Bone marrow (tissue), 2 donors: ENCODE results near the gene CCM2L.

Source experiments
- DNase-seq, 2 donors: peaks; one replicate each; lab custom pipeline; 2025; lab: John Stamatoyannopoulos, UW

Gene CCM2L

DNA sequence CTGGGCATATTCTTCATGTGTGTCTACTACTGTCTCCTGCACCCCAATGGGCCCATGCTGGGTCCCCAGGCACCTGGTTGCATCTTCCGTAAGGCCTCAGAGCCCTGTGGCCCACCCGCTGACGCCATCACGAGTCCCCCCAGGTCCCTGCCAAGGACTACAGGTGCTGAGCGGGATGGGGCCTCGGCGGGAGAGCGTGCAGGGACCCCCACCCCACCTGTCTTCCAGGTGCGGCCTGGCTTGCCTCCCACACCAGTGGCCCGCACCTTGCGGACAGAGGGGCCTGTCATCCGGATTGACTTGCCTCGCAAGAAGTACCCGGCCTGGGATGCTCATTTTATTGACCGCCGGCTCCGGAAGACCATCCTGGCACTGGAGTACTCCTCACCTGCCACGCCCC, 13.2 kb upstream of the CCM2L start:
- DNase-seq, result no peak

DNA sequence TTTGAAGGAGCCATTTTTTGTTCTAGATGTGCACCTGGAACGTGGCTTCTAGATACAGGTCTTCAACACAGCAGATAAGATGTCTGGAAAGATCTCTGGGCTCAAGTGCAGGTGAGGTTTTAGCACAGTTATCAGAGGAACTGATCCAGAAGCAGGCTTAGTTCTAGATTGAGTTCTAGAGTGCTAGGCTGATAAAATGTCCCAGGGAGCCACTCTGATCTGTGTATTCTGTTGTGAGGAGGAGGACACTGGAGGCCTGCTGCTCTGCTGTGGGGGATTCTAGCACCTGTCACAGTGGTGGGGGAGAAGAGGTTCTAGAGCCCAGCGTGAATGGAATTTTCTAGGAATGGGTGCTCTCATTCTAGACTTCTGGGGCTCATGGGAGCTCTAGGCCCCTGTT, 12.0 kb upstream of the CCM2L start:
- DNase-seq, result no peak

DNA sequence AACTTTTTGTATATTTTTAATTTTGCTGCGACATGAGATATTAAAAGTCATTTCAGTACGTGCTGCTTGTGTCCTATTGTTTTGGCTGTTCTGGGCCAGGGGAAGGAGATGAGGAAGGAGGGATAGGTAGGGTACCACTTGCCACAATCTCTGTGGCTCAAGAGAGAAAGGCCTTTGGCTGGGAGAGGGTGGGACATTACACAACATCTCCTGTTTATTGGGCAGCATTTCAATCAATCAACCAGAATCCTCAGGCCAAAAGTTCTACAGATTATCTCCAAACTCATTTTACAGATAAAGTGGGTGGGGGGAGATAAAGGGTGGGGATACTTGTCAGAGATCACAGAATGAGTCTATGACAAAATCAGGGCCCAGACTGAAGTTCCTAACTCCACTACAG, 6.9 kb upstream of the CCM2L start:
- DNase-seq, result no peak

DNA sequence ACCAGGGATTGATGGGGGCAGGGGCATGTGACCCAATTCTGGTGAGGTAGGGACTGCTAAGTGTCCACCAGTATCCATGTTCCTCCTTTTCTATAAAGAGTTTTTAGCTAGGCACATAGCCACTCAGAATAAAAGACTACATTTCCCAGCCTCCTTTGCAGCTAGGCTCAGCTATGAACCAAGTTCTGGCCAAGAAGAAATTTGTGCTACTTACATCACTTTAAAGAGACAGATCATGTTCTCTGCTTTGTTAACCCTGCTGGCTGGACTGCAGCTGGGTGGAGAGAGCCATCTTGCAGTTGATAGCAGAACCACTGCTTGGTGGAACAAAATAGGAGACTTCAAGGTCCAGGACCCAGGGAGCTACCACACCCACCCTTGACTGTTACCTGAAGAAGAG, 5.3 kb upstream of the CCM2L start:
- no peak for DNase-seq

DNA sequence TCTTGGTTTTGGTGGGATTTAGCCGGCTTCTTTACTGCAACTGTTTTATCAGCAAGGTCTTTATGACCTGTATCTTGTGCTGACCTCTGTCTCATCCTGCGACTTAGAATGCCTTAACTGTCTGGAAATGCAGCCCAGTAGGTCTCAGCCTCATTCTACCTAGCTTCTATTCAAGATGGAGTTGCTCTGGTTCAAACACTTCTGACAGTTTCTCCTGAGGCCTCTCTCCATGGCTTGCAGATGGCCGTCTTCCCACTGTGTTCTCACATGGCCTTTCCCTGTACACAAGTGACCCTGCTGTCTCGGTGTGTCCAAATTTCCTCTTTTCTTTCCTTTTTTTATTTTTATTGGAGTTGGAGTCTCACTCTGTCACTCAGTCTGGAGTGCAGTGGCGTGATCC, 4.2 kb upstream of the CCM2L start:
- DNase-seq, result no peak

DNA sequence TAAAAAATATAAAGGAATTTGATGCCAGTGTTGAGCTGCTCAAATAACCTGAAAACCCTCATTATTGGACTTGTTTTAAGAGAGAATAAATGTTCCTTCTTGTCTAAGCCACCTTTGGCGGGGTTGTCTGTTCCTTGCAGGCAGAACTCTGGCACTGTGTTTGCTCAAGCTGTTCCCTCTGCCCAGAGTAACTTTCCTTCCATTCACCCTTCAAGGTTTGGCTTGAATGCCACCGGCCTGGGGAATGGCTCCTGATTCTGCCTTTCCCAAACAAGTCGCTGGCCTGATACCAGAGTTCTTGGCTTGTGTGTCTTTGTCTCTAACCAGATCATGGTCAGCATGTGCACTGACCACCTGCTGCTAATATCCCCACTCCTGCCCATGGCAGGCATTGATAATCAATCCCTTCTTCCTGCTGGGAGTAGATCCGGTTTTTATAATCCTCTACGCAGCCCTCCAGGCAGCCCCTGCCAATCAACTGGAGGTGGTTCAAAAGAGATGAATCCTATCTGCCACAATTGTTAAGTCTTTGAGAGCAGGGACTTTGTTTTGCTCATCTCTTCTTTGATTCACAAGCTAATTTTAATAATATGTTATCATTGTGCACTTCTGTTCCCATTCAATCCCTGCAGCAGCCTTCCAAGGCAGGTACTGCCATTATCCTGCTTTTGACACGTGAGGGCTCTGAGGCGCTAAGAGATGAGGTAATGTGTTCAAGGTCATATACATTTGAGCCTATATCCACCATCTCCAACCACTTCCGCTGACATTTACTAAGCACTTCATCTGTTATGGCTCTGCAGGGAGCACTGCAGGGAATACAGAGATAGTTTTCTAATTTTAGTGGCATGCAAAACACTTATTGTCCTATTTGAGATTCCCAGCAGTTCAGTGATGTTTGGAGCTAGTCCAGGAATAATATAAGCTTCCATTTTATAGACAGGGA, 3.1 kb upstream of the CCM2L start:
- no peak for DNase-seq

DNA sequence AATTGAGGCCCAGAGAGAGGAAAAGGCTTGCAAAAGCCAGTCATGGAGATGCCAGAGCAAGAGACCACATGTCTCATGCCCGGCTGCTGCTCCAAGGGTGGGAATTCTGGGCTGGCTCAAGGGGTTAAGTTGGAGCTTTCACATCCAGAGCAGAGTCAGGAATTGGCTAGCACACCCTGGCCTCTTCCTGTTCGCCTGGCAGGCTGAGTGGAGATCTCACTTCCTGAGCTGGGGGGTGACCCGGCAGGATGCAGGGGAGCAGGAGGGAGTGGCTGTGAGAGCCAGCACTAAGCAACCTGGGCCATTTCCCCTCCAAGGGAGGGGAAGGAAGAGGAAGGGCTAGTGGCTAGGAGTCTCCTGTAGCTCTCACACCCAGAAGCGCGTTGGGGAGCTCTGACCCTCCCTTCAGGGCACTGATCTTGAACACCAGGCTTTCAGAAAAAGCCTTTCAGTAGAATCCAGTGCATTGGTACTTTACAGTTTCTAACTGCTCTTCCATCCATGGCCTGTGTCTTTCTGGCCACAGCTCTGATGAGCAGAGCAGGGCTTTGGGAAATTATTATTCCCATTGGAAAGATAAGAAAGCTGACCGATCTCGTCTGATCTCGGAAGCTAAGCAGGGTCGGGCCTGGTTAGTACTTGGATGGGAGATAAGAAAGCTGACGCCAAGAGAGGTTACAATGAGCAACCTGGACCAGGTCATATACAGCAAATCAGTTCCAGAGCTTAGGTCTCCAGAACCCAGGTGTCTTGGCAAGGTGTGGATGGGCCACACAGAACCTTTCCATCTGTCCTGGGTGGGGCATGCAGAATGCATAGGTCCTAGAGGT, 2.2 kb upstream of the CCM2L start:
- no peak for DNase-seq

DNA sequence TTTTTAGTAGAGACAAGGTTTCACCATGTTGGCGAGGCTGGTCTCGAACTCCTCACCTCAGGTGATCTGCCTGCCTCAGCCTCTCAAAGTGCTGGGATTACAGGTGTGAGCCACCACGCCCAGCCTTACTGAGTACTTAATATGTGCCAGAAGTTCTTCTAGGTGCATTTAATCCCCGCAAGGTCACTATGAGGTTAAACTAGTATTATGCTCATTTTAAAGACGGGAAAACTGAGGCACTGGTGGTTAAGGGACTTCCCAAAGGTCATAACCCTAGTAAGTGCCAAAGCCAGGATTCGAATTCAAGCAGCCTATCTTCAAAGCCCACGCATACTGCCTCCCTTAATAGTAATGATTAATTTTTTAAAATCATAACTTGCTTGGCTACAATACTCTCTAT, 674 bp upstream of the CCM2L start:
- no peak for DNase-seq

DNA sequence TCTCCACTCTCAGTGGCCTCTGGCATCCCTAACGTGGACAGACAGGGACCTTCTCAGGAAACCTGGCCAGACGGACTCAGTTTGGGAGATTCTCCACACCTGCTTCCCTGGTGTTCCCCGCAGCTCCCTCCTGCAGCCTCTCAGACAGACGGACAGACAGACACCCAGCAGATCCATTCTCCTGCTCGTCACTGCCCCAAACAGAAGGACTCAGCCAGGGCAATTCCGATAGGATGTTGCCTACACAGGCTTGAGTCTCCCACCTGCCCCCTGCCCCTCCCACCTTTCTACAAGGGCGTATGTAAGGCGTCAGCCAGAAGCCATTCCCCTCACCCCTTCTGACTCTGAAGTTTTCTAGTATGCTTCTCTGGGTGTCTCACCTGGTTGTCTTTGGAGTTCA, 428 bp downstream of the CCM2L start:
- no peak for DNase-seq

DNA sequence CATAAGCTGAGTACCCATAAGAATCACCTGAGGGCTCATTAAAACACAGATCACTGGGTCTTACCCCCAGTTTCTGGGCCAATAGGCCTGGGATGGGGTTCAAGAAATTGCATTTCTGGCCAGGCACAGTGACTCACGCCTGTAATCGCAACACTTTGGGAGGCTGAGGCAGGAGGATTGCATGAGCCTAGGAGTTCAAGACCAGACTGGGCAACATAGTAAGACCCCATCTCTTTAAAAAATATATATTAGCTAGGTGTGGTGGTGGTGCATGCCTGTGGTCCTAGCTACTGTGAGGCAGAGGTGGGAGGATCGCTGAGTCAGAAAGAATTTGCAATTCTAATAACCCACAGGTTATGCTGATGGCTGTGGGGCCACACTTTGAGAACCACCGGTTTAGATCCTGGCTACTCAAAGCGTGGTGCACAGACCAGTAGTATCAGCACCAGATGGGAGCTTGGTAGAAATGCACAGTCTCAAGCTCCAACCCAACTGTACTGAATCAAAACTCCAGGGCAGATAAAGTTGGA, 2.0 kb downstream of the CCM2L start:
- DNase-seq, result no peak

DNA sequence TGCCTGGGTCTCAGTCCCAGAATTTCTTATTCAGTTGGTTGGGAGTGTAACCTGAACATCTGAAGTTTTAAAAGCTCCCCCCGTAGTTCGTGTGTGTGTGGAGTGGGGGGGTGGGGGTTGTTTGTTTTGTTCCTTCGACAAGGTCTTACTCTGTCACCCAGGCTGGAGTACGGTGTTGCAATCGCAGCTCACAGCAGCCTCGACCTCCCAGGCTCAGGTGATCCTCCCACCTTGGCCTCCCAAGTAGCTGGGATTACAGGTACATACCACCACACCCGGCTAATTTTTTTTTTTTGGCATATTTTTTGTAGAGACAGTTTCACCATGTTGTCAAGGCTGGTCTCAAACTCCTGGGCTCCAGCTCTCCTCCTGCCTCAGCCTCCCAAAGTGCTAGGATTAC, 3.1 kb downstream of the CCM2L start:
- no peak for DNase-seq

DNA sequence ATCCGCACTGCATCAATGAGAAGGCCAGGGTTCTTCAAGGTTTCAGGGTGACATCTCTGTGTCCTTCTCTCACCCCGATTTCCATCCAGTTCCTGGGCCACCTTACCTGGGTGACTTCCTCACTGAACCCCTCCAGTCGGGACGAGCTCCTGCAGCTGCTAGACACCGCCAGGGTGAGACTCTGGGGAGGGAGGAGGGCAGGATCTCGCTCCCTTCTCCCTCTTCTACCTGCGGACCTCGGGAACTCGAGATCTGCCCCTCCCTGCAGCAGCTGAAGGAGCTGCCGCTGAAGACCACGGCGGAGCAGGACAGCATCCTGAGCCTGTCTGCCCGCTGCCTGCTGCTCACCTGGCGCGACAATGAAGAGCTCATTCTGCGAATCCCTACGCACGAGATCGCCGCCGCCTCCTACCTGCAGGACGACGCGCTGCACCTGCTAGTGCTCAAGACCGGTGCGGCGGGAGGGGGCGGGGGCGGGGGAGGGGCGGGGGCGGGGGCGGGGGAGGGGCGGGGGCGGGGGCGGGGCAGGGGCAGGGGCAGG, 7.5 kb downstream of the CCM2L start:
- no peak for DNase-seq

DNA sequence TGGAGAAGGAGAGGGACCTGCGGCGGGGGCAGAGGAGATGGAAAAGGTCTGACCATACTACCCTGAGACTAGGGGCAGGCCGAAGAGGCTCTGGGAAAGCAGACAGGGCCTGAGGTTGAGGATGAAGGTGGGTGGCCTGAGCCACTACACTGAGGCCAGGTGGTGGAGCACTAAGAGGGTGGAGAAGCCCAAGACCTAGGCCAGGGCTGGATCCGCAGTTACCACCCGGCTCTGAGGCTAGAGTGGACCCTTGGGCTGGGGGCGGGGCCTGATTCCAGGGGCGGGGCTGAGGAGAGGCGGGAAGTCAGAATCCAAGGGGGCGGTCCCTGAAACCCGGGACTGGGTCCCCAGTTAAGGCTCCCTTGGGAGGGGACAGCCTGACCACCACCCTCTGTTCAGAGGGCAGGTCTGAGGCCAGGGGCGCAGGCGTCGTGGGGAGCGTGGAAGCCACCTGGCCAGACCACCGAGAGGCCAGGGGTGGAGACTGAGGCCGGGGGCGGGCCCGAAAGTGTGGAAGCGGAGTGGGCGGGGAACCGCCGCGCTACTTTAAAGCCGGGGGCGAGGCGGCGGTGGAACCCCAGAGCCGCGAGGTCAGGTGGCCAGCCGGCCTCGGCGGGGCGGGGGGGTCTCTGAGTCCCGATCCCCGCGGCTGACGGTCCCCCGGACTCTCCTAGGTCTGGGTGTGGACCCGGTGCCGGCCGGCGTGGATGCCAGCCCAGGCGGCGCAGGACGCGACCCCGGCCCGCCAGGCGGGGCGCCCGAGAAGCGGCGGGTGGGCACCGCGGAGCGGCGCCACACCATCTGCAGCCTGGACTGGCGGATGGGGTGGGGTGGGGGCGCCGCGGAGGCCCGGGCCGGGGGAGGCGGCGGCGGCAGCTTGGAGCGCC, 8.3 kb downstream of the CCM2L start:
- peak in 1 of 2 donors; percentile 26 for DNase-seq

DNA sequence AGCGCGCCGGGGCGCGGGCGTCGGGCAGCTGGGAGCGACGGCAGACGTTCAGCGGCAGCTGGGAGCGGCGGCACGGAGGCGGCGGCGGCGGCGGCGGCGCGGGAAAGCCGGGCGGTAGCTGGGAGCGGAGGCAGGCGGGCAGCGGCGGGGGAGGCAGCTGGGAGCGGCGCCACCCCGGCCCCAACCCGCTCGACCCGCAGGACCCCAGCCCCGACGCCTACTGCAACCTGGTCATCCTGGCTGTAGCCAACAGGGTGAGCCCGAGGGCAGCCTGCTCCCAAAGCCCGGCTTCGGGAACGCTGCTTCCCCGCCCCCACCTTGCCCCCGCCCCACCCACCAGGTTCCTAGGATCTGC, 8.9 kb downstream of the CCM2L start:
- no peak for DNase-seq

DNA sequence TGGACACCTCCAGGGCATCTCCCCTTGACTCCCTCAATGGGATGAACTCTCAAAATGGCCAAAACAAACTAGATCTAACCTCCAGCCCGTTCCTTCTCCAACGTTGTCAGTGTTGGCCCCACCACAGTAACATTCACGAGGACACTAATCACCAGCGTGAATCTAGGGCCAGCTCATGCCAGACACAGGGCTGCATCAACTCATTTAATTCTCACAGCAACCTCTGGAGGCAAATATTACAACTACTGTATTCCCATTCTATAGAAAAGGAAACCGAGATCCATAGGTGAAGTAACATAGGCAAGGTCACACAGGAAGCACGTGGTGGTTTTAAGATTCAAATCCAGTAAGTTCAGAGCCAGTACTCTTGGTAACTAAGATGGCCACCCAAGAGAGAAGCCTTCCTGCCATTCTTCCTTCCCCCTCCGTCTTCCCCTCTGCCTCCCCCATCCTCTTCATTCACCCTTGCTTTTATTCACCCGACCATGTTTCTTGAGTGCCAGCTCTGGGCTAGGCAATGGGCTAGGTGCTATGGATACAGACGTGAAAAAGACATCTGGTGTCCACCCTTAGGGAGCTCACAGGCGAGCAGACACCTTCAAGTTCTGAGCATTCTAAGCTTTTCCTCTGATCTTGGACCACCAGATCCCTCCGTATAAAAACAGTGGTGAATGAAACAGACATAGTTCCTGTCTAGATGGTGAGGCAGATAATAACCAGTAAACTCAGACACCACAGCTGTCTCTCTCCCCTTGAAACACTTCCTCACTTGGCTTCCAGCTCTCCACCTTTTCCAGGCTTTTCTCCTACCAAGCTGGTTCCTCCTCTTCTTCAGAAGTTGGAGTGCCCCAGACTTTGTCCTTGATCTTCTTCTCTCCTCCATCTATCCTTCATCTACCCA, 9.6 kb downstream of the CCM2L start:
- DNase-seq, result no peak

DNA sequence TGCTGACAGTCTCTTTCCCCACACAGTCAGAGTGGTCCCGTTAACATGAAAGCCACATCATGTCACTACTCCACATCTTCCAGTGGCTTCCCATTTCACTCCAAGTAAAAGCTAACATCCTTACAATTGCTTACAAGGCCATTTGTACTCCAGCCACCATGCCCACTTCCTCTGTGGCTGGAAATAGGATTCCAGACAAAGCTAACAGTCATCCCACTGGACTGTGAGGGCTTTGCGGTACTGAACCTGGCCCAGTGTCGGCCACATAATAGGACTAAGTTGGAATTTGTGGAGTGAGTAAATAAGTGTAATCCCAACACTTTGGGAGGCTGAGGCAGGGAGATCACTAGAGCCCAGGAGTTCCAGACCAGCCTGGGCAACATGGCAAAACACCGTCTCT, 10.9 kb downstream of the CCM2L start:
- DNase-seq, result no peak

DNA sequence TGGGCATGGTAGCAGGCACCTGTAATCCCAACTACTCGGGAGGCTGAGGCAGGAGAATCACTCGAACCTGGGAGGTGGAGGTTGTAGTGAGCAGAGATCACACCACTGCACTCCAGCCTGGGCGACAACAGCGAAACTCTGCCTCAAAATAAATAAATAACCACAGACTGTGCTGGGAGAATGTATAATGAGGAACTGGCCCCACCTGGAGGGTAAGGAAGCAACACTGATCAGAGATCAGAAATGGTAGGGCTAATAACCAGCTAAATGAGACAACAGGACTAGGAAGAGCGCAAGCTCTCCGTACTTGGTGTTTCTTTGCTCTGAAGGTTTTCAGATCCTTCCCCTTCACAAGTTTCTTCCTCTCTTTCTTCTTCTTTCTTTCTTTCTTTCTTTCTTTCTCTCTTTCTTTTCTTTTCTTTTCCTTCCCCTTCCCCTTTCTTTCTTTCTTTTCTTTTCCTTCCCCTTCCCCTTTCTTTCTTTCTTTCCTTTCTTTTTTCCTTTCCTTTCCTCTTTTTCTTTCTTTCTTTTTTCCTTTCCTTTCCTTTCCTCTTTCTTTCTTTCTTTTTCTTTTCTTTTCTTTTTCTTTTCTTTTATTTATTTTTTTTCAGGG, 14.6 kb downstream of the CCM2L start:
- DNase-seq, result no peak

DNA sequence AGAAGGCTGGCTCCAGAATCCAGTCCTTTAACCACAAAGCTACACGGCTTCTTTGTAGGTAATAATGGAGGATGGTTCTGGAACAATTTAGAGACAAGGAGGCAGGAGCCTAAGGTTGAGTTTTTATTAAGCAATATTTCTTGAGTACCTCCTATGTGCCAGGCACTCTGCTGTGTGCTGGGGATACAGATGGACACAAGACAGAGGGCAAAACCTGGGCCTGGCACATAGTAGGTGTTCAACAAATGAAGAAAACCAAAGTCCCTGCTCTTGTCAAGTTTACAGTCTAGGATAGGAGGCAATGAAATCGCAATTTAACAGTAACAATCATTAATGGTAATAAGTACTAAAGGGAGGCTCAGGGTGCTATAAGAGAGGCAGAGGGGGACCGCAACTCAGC, 17.4 kb downstream of the CCM2L start:
- DNase-seq, result no peak

DNA sequence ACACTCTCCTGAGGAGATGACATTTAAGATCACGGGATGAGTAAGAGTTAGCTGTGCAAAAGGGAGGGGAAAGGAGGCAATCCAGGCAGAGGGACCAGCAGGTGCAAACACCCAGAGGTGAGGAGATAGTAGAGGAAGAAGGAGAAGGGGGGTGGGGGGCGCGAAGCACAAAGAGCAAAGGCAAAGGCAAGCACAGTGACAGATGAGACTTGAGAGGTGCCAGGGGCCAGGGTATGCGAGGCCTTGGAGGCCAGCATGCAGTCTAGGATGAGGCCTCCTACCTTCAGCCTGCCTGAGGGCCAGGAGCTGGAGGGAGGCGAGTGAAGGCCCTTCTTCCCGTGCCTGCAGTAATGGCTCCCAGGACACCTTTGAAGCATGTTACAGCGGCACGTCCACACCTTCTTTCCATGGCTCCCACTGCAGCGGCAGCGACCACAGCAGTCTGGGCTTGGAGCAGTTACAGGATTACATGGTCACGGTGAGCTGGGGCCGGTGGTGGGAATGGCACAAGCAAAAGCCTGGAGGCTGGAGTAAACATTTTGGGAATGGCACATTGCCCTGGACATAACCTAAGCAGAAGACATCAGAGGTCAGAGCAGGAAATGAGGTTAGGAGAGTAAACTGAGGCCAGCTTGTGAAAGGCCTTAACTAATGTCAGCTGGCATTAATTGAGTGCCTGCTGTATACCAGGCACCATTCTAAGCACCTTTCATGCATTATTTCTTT, 18.6 kb downstream of the CCM2L start:
- DNase-seq, result no peak

DNA sequence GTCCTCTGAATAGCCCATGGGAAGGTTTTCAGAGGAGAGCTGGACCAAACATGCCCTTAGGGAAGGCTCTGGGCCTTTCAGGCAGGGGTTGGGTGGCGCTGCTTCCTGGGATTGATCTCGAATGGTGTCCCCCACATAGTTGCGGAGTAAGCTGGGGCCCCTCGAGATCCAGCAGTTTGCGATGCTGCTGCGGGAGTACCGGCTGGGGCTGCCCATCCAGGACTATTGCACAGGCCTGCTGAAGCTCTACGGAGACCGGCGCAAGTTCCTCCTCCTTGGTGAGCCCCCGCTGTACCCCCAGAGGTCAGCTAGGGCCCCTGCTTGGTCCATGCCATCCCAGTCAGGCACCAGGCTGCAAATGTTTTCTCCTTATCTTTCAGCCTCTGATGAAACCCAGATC, 19.3 kb downstream of the CCM2L start:
- no peak for DNase-seq
